Spleen (tissue), 11 donors: ENCODE data around the gene FADS1. TPM values are rescaled to one million over a fixed set of nuclear protein-coding genes. Genes with fewer than 3 reads are reported as not detected.
A peak's percentile ranks its signal among the peaks of the same experiment; 100 is the strongest.

Source experiments
- DNase-seq: peaks from one replicate; pipeline ENCODE4 v3.0.0-alpha.2; 2020
- H3K27ac ChIP-seq, 8 donors: fragments of 200-600 bp; sonication (generic) in 7 of 8; 1 replicate in 4 of 8; 2 replicates in 4 of 8; pipeline versions ENCODE4 v1.5.0 to v1.8.0; 2016 to 2021; ENCODE audit warnings: inconsistent platforms in 4 of 8, mild to moderate bottlenecking in 4 of 8, moderate library complexity in 1 of 8
- H3K27me3 ChIP-seq, 7 donors: fragments of 200-600 bp; sonication (generic) in 6 of 7; replicated peaks in 1 of 7; 1 replicate in 4 of 7; 2 replicates in 3 of 7; pipeline versions ENCODE4 v1.5.0 to v1.8.0; 2016 to 2021; ENCODE audit warnings: inconsistent platforms in 3 of 7, mild to moderate bottlenecking in 1 of 7
- H3K36me3 ChIP-seq, 6 donors: fragments of 200-600 bp; sonication (generic) in 5 of 6; 1 replicate in 4 of 6; 2 replicates in 2 of 6; pipeline versions ENCODE4 v1.5.0 to v1.8.0; 2016 to 2021; ENCODE audit warnings: inconsistent platforms in 2 of 6
- H3K4me1 ChIP-seq, 6 donors: fragments of 200-600 bp; sonication (generic) in 5 of 6; 1 replicate in 3 of 6; 2 replicates in 3 of 6; pipeline versions ENCODE4 v1.5.0 to v1.8.0; 2016 to 2021; ENCODE audit warnings: inconsistent platforms in 3 of 6
- H3K4me3 ChIP-seq, 8 donors: fragments of 200-600 bp; sonication (generic) in 7 of 8; 1 replicate in 4 of 8; 2 replicates in 4 of 8; pipeline versions ENCODE4 v1.5.0 to v1.8.0; 2016 to 2021; ENCODE audit warnings: inconsistent platforms in 4 of 8, mild to moderate bottlenecking in 4 of 8, moderate library complexity in 2 of 8
- H3K9me3 ChIP-seq, 8 donors: fragments of 200-600 bp; sonication (generic) in 7 of 8; 1 replicate in 4 of 8; 2 replicates in 4 of 8; pipeline versions ENCODE4 v1.5.0 to v1.8.0; 2016 to 2021; ENCODE audit warnings: inconsistent platforms in 4 of 8
- POLR2A ChIP-seq, 3 donors: fragments of 450-650 bp; IDR thresholded peaks; one replicate each; pipeline ENCODE4 v1.5.1; 2017; ENCODE audit warnings: antibody characterized with exemption in 3 of 3, mild to moderate bottlenecking in 1 of 3
- POLR2AphosphoS5 ChIP-seq, 3 donors: sonication (generic); formaldehyde crosslinking; IDR thresholded peaks; one replicate each; pipeline ENCODE4 v1.5.1; 2017; ENCODE audit warnings: antibody characterized with exemption in 3 of 3
- WGBS, 5 donors: extraction: QIAGEN DNeasy Blood & Tissue Kit in 3 of 5; methylation state at CpG; one replicate each; pipeline versions ENCODE4 v1.1.5 to v1.1.7; 2013 to 2018; 5-methylcytosine and 5-hydroxymethylcytosine counted together
- intact Hi-C: fragments of 100-400 bp; cut with DNase I; formaldehyde crosslinking; loops from one replicate; pipeline ENCODE4 v1.15.0; 2023; ENCODE audit warnings: low total_unique reads
- polyA plus RNA-seq, 3 donors: library from polyadenylated mRNA; stranded (reverse); fragments of 200-250 nt; gene quantifications; one replicate each; pipeline ENCODE4 v1.2.1, GENCODE V29; 2013
- total RNA-seq, 7 donors: library from RNA; depleted of rRNA in 3 of 7; stranded (reverse); fragments of >200 nt in 3 of 7; fragmentation: NEBNext Ultra II Directional in 4 of 7; extraction: Animal tissue kit (Norgen Biotek cat#: 25700) in 4 of 7; gene quantifications; one replicate each; pipeline versions ENCODE4 v1.1.0 to v1.2.1, GENCODE V29; 2016 to 2021
- TF ChIP-seq, protein P1 (sequence below), 11 experiments: fragments of 200-600 bp in 7 of 11; fragments of 450-650 bp in 4 of 11; sonication (generic) in 4 of 11; IDR thresholded peaks in 8 of 11; conservative IDR thresholded peaks in 3 of 11; 1 replicate in 7 of 11; 2 replicates in 4 of 11; pipeline versions ENCODE4 v1.4.0 to v1.8.0; 2016 to 2021; ENCODE audit warnings: antibody characterized with exemption in 11 of 11, inconsistent platforms in 4 of 11, mild to moderate bottlenecking in 1 of 11
- donor health status: healthy with polysubstance abuse.
- donor health status: DM: no; HTN: no; CAD: no; lungs with moderate emphysema.
- donor health status: DM: no; HTN: no; CAD: no.
- donor health status: Bipolar disorder and iron deficiency.
- donor health status: healthy.
- donor health status: DM: no; HTN: no; CAD: no.
- donor health status: DM: yes; HTN: yes; CAD: no.

The FADS1 gene
- total and polyA plus RNA-seq, 10 donors = 2.2 to 25.6 (median 10.4) TPM

DNA sequence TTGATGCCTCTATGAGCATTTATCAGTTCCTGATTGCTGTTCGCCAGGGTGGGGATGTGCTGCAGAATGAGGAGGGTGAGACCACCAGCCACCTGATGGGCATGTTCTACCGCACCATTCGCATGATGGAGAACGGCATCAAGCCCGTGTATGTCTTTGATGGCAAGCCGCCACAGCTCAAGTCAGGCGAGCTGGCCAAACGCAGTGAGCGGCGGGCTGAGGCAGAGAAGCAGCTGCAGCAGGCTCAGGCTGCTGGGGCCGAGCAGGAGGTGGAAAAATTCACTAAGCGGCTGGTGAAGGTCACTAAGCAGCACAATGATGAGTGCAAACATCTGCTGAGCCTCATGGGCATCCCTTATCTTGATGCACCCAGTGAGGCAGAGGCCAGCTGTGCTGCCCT is 21.3 kb downstream of the FADS1 start:
- Histone ChIP-seq H3K4me3 (no peak overlapping the region), H3K4me1 (peaks cover 10 to 60% (median 33%) of the 10 kb centered on the region in 6 donors), H3K27me3 (no peaks in the 10 kb centered on the region), H3K36me3 (peaks cover 0 to 26% (median 8%) of the 10 kb centered on the region in 6 donors), H3K9me3 (no peaks in the 10 kb centered on the region), H3K27ac (no peak overlapping the region)
- intact Hi-C loops = loop anchor here (5.0 to 10.0 kb wide), 3 partner anchors 99 to 312 kb away; partner anchors contain the start of gene FADS3
- 82 to 92% (median 88%) methylated on average over 6 to 12 of the region's 12 CpGs for WGBS, 5 donors
- TF ChIP-seq, protein P1, sequence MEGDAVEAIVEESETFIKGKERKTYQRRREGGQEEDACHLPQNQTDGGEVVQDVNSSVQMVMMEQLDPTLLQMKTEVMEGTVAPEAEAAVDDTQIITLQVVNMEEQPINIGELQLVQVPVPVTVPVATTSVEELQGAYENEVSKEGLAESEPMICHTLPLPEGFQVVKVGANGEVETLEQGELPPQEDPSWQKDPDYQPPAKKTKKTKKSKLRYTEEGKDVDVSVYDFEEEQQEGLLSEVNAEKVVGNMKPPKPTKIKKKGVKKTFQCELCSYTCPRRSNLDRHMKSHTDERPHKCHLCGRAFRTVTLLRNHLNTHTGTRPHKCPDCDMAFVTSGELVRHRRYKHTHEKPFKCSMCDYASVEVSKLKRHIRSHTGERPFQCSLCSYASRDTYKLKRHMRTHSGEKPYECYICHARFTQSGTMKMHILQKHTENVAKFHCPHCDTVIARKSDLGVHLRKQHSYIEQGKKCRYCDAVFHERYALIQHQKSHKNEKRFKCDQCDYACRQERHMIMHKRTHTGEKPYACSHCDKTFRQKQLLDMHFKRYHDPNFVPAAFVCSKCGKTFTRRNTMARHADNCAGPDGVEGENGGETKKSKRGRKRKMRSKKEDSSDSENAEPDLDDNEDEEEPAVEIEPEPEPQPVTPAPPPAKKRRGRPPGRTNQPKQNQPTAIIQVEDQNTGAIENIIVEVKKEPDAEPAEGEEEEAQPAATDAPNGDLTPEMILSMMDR (IDR thresholded peaks at IDR 0.05 in 8 of 11, conservative IDR thresholded peaks at IDR 0.05 in 3 of 11) = no peak
- TF ChIP-seq POLR2A (IDR thresholded peaks at IDR 0.05) (no peak), POLR2AphosphoS5 (IDR thresholded peaks at IDR 0.05) (no peak)
- DNase-seq = peak; percentile 58

DNA sequence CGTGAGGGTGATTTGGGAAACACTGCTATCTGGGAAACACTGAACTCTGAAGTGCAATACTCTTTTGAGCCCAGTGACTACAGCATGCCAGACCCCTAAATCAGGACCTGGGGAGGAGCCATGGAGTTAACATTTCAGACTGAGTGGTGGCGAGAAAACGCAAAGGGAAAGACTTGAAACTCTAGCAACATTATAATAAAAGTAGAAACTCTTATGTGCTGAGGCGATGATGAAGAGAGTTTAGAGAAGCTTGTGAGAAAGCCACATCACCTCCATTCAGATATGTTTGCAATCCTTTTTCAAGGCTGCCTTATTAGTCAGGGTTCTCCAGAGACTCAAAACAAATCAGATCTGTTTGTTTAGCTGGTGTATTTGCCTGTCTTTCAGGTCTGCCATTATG is 22.2 kb downstream of the FADS1 start:
- DNase-seq = no peak
- no peaks in the 10 kb centered on the region for H3K9me3 ChIP-seq
- no peak overlapping the region for H3K27ac ChIP-seq
- no peaks in the 10 kb centered on the region for H3K27me3 ChIP-seq
- H3K36me3 ChIP-seq = peaks cover 0 to 35% (median 14%) of the 10 kb centered on the region in 6 donors
- intact Hi-C loops = loop anchor here (10.0 kb wide), 2 partner anchors 100 to 150 kb away; partner anchors contain the start of gene FADS3
- 86 to 92% (median 89%) methylated on average over 4 of the region's 4 CpGs for WGBS, 5 donors
- H3K4me1 ChIP-seq = peaks cover 10 to 66% (median 33%) of the 10 kb centered on the region in 6 donors
- TF ChIP-seq POLR2AphosphoS5 (IDR thresholded peaks at IDR 0.05) = no peak
- TF ChIP-seq, protein P1 (IDR thresholded peaks at IDR 0.05 in 8 of 11, conservative IDR thresholded peaks at IDR 0.05 in 3 of 11) = no peak
- no peak for TF ChIP-seq POLR2A (IDR thresholded peaks at IDR 0.05)
- no peak overlapping the region for H3K4me3 ChIP-seq

DNA sequence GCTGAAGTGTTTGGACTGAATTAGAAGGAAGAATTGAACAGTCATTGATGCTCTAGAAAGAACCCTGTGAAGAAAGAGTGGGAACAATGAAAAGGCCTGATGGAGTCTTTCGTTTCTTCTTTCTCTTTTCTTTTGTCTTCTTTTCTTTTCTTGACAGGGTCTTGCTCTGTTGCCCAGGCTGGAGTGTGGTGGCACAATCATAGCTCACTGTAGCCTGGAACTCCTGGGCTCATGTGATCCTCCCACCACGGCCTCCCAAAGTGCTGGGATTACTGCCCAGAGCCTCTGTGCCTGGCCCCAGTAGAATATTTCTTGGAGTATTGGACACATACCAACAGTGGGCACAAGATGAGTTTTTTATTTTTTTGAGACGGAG is 23.0 kb downstream of the FADS1 start:
- peaks cover 10 to 66% (median 30%) of the 10 kb centered on the region in 6 donors for H3K4me1 ChIP-seq
- TF ChIP-seq POLR2A (IDR thresholded peaks at IDR 0.05) (no peak), POLR2AphosphoS5 (IDR thresholded peaks at IDR 0.05) (no peak)
- TF ChIP-seq, protein P1 (IDR thresholded peaks at IDR 0.05 in 8 of 11, conservative IDR thresholded peaks at IDR 0.05 in 3 of 11) = no peak
- H3K27ac ChIP-seq = no peak overlapping the region
- intact Hi-C loops = loop anchor here (10.0 kb wide), 2 partner anchors 101 to 151 kb away; partner anchors contain the start of gene FADS3
- H3K9me3 ChIP-seq = no peaks in the 10 kb centered on the region
- H3K4me3 ChIP-seq = peak overlapping the region in 4 of 8 donors; percentile 65 to 96 (median 78)
- WGBS, 5 donors = 56 to 73% (median 58%) methylated on average over 3 of the region's 3 CpGs
- H3K36me3 ChIP-seq = peaks cover 0 to 43% (median 22%) of the 10 kb centered on the region in 6 donors
- H3K27me3 ChIP-seq = no peaks in the 10 kb centered on the region
- peak; percentile 13 for DNase-seq

DNA sequence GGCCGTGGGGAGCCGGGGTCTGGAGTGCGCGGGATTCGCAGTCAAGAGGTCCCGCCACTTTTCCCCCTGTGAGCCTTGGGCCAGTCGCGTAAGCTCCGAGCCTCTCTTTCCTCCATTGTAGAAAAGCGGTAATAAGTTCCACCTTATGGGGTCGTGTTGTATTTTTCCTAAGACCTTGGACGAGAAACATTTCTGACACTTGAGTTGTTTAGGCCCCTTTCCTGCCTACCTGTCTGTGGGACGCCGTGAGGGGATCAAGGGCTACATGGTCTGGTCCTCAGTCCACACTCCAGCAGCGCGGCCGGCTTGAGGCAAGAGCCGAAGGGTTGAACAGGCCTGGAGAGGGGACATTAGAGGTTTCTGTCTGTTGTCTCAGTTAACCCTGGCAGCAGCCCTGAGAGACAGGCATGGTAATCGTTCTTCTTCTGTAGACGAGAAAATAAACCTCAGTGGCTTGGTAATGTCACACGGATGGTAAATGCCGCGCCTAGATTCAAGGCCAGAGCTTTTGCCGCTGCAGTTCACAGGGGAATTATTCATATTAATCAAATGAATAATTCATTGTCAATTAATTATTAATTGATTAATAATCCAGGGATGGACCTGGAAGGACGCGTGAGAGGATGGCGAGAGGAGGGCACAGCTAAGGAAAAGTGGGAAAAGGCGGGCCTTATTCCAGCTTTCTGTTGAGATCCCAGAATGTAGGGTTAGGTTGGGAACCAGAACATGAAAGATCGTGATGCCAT is 23.5 kb downstream of the FADS1 start:
- intact Hi-C loops = loop anchor here (10.0 kb wide), 2 partner anchors 102 to 152 kb away; partner anchors contain the start of gene FADS3
- Histone ChIP-seq H3K4me1 (peaks cover 10 to 72% (median 30%) of the 10 kb centered on the region in 6 donors), H3K27ac (peak overlapping the region; percentile 92 to 99 (median 96)), H3K9me3 (no peaks in the 10 kb centered on the region), H3K36me3 (peaks cover 0 to 43% (median 28%) of the 10 kb centered on the region in 6 donors), H3K27me3 (no peaks in the 10 kb centered on the region), H3K4me3 (peak overlapping the region; percentile 65 to 96 (median 81))
- DNase-seq = peak; percentile 58
- 3 to 6% (median 5%) methylated on average over 29 of the region's 29 CpGs for WGBS, 5 donors
- TF ChIP-seq POLR2AphosphoS5 (IDR thresholded peaks at IDR 0.05) = no peak
- TF ChIP-seq, protein P1 (IDR thresholded peaks at IDR 0.05 in 8 of 11, conservative IDR thresholded peaks at IDR 0.05 in 3 of 11) = no peak
